Glutamatergic neuron (in vitro differentiated cells): Measurements from ENCODE around the gene KAT2A. TPM values are rescaled to one million over a fixed set of nuclear protein-coding genes. Genes with fewer than 3 reads are reported as not detected.

Experiments used
- DNase-seq: peaks from one replicate; pipeline ENCODE4 v3.0.0; 2022
- H3K27ac Mint-ChIP-seq: one replicate; pipeline ENCODE4 v1.8.0; 2020; ENCODE audit warnings: mild to moderate bottlenecking, mixed read lengths, inconsistent platforms; ENCODE audit not compliant: unreplicated experiment
- H3K27me3 Mint-ChIP-seq: one replicate; pipeline ENCODE4 v1.8.0; 2020; ENCODE audit warnings: mild to moderate bottlenecking, moderate library complexity, mixed read lengths, inconsistent platforms; ENCODE audit not compliant: unreplicated experiment
- H3K36me3 Mint-ChIP-seq: one replicate; pipeline ENCODE4 v1.8.0; 2020; ENCODE audit warnings: mild to moderate bottlenecking, mixed read lengths, inconsistent platforms; ENCODE audit not compliant: unreplicated experiment
- H3K4me1 Mint-ChIP-seq: one replicate; pipeline ENCODE4 v1.8.0; 2020; ENCODE audit warnings: mild to moderate bottlenecking, low read depth, mixed read lengths, inconsistent platforms; ENCODE audit not compliant: unreplicated experiment
- H3K4me3 Mint-ChIP-seq: one replicate; pipeline ENCODE4 v1.8.0; 2020; ENCODE audit warnings: mild to moderate bottlenecking, mixed read lengths, inconsistent platforms; ENCODE audit not compliant: unreplicated experiment
- H3K9me3 Mint-ChIP-seq: one replicate; pipeline ENCODE4 v1.8.0; 2020; ENCODE audit warnings: mild to moderate bottlenecking, moderate library complexity, mixed read lengths, inconsistent platforms; ENCODE audit not compliant: unreplicated experiment
- CTCF ChIP-seq: fragments of 200-600 bp; sonication (generic); IDR thresholded peaks from one replicate; pipeline ENCODE4 v1.5.0; 2021; ENCODE audit not compliant: partially characterized antibody, unreplicated experiment
- total RNA-seq: library from RNA; stranded (reverse); fragmentation: NEBNext Ultra II Directional; extraction: Animal tissue kit (Norgen Biotek cat#: 25700); gene quantifications from one replicate; pipeline ENCODE4 v1.2.1, GENCODE V29; 2021; ENCODE audit not compliant: unreplicated experiment

The KAT2A gene
- total RNA-seq, 1 donor from 2014 or later = 29.3 TPM

- peaks cover 17% of the 10 kb centered on the region for H3K27me3 Mint-ChIP-seq
- no peaks in the 10 kb centered on the region for H3K36me3 Mint-ChIP-seq
- no peaks in the 10 kb centered on the region for H3K4me1 Mint-ChIP-seq
- H3K4me3 Mint-ChIP-seq = no peak overlapping the region
- no peaks in the 10 kb centered on the region for H3K9me3 Mint-ChIP-seq
- H3K27ac Mint-ChIP-seq = no peak overlapping the region
- DNase-seq = peak; percentile 62
- TF ChIP-seq CTCF = no peak
Observed at GRCh38 chr17:42072323-42073187, 48.6 kb downstream of the KAT2A start.

- Mint-ChIP-seq H3K9me3 (no peaks in the 10 kb centered on the region), H3K36me3 (no peaks in the 10 kb centered on the region), H3K4me1 (no peaks in the 10 kb centered on the region), H3K27ac (no peak overlapping the region), H3K27me3 (peaks cover 17% of the 10 kb centered on the region), H3K4me3 (no peak overlapping the region)
- no peak for DNase-seq
- no peak for TF ChIP-seq CTCF
Observed at GRCh38 chr17:42071810-42072209, 49.4 kb downstream of the KAT2A start.

GRCh38 chr17:42068979-42069378, 52.2 kb downstream of the KAT2A start:
- Mint-ChIP-seq H3K4me1 (no peaks in the 10 kb centered on the region), H3K27ac (no peak overlapping the region), H3K9me3 (no peaks in the 10 kb centered on the region), H3K4me3 (no peak overlapping the region), H3K36me3 (no peaks in the 10 kb centered on the region), H3K27me3 (peaks cover 14% of the 10 kb centered on the region)
- no peak for DNase-seq
- no peak for TF ChIP-seq CTCF

GRCh38 chr17:42067371-42068091, 53.6 kb downstream of the KAT2A start:
- Mint-ChIP-seq H3K27ac (no peak overlapping the region), H3K36me3 (no peaks in the 10 kb centered on the region), H3K4me1 (no peaks in the 10 kb centered on the region), H3K27me3 (peaks cover 4% of the 10 kb centered on the region), H3K4me3 (no peak overlapping the region), H3K9me3 (no peaks in the 10 kb centered on the region)
- peak; percentile 85 for DNase-seq
- peak; percentile 94 for TF ChIP-seq CTCF

GRCh38 chr17:42065201-42065600, 56.0 kb downstream of the KAT2A start:
- no peak for TF ChIP-seq CTCF
- H3K27ac Mint-ChIP-seq = no peak overlapping the region
- no peak for DNase-seq
- H3K27me3 Mint-ChIP-seq = peaks cover 7% of the 10 kb centered on the region
- H3K9me3 Mint-ChIP-seq = peaks cover 1% of the 10 kb centered on the region
- H3K4me3 Mint-ChIP-seq = no peak overlapping the region
- H3K36me3 Mint-ChIP-seq = no peaks in the 10 kb centered on the region
- H3K4me1 Mint-ChIP-seq = peaks cover 3% of the 10 kb centered on the region
